ENCODE data around the gene LAMC1.

Gene LAMC1

GRCh38 chr1:183023146-183023600 lies at the start of gene LAMC1:
Gene LAMC1, plus strand, starts transcription at chr1:183023420. Its CDS starts 297 bp downstream, at chr1:183023717.
- DNase-seq (ENCODE audit: low read depth in 1 of 2, low spot score in 1 of 2) = peak; percentile 41 to 72
- in situ Hi-C loops (cut with HindIII; ENCODE audit: low pct_unique_long_range_greater_than_20kb, low sequenced_read_pairs) = no loop called here
- TF ChIP-seq JUND (IDR thresholded peaks at IDR 0.05; ENCODE audit: low read depth) = no peak

DNA sequence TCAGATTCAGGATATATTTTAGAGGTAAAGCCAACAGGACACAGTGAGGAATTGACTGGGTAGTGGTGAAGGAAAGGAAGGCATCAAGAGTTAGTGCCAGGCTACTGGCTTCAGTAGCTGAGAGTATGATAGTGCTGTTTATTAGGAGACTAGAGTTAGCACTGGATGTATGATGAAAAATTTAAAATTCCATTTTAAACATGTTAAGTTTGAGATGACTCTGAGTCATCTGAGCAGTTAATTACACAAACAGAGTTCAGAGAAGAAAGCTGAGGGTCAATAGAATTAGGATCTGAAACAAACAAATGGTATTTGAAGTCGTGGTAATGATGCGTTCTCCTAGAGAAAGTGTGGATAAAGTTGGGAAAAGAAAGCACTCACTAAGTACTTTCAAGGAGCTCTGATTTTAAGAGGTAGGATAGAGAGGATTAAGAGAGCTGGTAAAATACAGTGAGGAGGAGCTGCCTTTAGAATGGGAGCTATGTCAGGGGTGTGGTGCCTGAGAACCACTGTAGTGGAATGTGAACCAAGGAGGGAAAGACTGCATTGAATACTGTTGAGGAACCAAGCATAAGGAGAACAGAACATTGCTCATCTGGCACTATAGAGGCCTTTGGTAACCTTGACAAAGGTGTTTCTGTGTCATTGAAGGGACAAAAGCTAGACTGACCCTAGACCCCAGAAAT lies 48.6 kb upstream of the LAMC1 start:
- TF ChIP-seq JUND (IDR thresholded peaks at IDR 0.05; ENCODE audit: low read depth) = no peak
- in situ Hi-C loops (cut with HindIII; ENCODE audit: low pct_unique_long_range_greater_than_20kb, low sequenced_read_pairs) = no loop called here
- DNase-seq (ENCODE audit: low read depth in 1 of 2, low spot score in 1 of 2) = no peak

DNA sequence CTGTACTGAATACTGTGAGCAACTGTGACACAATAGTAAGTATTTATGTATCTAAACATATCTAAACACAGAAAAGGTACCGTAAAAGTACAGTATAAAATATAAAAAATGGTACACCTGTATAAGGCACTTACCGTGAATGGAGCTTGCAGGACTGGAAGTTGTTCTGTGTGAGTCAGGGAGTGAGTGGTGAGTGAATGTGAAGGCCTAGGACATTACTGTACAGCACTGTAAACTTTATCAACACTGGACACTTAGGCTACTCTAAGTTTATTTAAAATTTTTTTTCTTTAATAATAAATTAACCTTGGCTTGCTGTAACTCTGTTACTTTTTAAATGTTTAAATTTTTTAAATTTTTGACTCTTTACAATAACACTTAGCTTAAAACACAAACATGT lies 45.7 kb upstream of the LAMC1 start:
- TF ChIP-seq JUND (IDR thresholded peaks at IDR 0.05; ENCODE audit: low read depth) = no peak
- no peak for DNase-seq (ENCODE audit: low read depth in 1 of 2, low spot score in 1 of 2)
- in situ Hi-C loops (cut with HindIII; ENCODE audit: low pct_unique_long_range_greater_than_20kb, low sequenced_read_pairs) = no loop called here

GRCh38 chr1:182978151-182978853 lies 44.9 kb upstream of the LAMC1 start:
- TF ChIP-seq JUND (IDR thresholded peaks at IDR 0.05; ENCODE audit: low read depth) = no peak
- in situ Hi-C loops (cut with HindIII; ENCODE audit: low pct_unique_long_range_greater_than_20kb, low sequenced_read_pairs) = no loop called here
- DNase-seq (ENCODE audit: low read depth in 1 of 2, low spot score in 1 of 2) = no peak

- no peak for TF ChIP-seq JUND (IDR thresholded peaks at IDR 0.05; ENCODE audit: low read depth)
- no peak for DNase-seq (ENCODE audit: low read depth in 1 of 2, low spot score in 1 of 2)
- in situ Hi-C loops (cut with HindIII; ENCODE audit: low pct_unique_long_range_greater_than_20kb, low sequenced_read_pairs) = no loop called here
Observed at GRCh38 chr1:182984138-182984537, 39.1 kb upstream of the LAMC1 start.

- in situ Hi-C loops (cut with HindIII; ENCODE audit: low pct_unique_long_range_greater_than_20kb, low sequenced_read_pairs) = no loop called here
- DNase-seq (ENCODE audit: low read depth in 1 of 2, low spot score in 1 of 2) = no peak
- no peak for TF ChIP-seq JUND (IDR thresholded peaks at IDR 0.05; ENCODE audit: low read depth)
Observed at GRCh38 chr1:182984621-182985020, 38.6 kb upstream of the LAMC1 start.

- TF ChIP-seq JUND (IDR thresholded peaks at IDR 0.05; ENCODE audit: low read depth) = no peak
- no peak for DNase-seq (ENCODE audit: low read depth in 1 of 2, low spot score in 1 of 2)
- in situ Hi-C loops (cut with HindIII; ENCODE audit: low pct_unique_long_range_greater_than_20kb, low sequenced_read_pairs) = no loop called here
Observed at GRCh38 chr1:182985876-182986275, 37.3 kb upstream of the LAMC1 start.

GRCh38 chr1:182990413-182991144 lies 32.6 kb upstream of the LAMC1 start:
- DNase-seq (ENCODE audit: low read depth in 1 of 2, low spot score in 1 of 2) = no peak
- no peak for TF ChIP-seq JUND (IDR thresholded peaks at IDR 0.05; ENCODE audit: low read depth)
- in situ Hi-C loops (cut with HindIII; ENCODE audit: low pct_unique_long_range_greater_than_20kb, low sequenced_read_pairs) = no loop called here

DNA sequence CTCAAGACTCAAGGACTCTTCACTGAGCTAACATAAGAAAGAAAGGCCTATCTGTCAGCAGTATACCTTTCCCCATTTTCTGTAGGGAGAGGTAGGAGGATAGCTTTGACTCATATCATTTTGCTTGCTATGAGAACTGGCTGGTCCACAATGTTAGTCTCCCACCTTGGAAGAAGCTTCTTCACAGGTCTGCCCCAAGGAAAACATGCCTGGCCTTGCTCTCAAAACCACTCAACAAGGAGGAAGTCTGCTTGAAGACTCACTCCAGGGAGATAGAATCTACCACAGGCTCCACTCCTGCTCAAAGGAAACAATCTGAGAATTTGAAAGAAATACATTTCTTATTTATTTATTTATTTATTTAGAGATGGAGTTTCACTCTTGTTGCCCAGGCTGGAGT lies 29.5 kb upstream of the LAMC1 start:
- DNase-seq (ENCODE audit: low read depth in 1 of 2, low spot score in 1 of 2) = peak in 1 of 2 experiments; percentile 15

DNA sequence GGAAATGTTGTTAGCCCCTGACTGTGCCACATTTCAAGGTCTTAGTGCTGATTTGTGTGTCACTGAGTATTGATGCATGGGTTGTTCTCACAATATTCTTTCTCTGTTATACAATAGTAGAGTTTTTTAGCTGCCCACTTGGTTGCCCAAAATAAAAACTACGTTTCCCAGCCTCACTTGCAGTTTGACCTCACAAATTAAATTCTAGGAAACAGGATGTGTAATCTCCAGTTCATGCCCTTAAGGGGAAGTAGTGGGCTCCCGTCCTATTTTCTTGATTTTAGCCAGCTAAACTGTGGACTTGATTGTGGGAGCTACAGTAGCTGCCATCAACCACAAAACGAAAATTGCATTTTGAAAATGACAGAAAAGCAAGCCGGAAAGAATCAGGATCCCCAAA lies 27.3 kb upstream of the LAMC1 start:
- no peak for TF ChIP-seq JUND (IDR thresholded peaks at IDR 0.05; ENCODE audit: low read depth)
- DNase-seq (ENCODE audit: low read depth in 1 of 2, low spot score in 1 of 2) = no peak
- in situ Hi-C loops (cut with HindIII; ENCODE audit: low pct_unique_long_range_greater_than_20kb, low sequenced_read_pairs) = no loop called here

More for the DNA sequence above, 29.5 kb upstream of the LAMC1 start:
- TF ChIP-seq JUND (IDR thresholded peaks at IDR 0.05; ENCODE audit: low read depth) = no peak
- in situ Hi-C loops (cut with HindIII; ENCODE audit: low pct_unique_long_range_greater_than_20kb, low sequenced_read_pairs) = no loop called here

DNA sequence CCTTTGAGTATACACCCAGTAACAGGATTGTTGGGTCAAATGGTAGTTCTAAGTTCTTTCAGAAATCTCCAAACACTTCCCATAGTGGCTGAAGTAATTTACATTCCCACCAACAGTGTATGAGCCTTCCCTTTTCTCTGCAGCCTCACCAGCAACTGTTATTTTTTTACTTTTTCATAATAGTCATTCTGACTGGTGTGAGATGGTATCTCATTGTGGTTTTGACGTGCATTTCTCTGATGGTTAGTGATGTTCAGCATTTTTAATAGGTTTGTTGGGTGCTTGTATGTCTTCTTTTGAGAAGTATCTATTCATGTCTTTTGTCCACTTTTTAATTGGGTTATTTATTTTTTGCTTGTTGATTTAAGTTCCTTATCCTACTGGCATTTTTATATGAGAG lies 26.4 kb upstream of the LAMC1 start:
- DNase-seq (ENCODE audit: low read depth in 1 of 2, low spot score in 1 of 2) = no peak
- TF ChIP-seq JUND (IDR thresholded peaks at IDR 0.05; ENCODE audit: low read depth) = no peak
- in situ Hi-C loops (cut with HindIII; ENCODE audit: low pct_unique_long_range_greater_than_20kb, low sequenced_read_pairs) = no loop called here

GRCh38 chr1:182998482-182998881 lies 24.7 kb upstream of the LAMC1 start:
- in situ Hi-C loops (cut with HindIII; ENCODE audit: low pct_unique_long_range_greater_than_20kb, low sequenced_read_pairs) = no loop called here
- no peak for DNase-seq (ENCODE audit: low read depth in 1 of 2, low spot score in 1 of 2)
- TF ChIP-seq JUND (IDR thresholded peaks at IDR 0.05; ENCODE audit: low read depth) = no peak
